ENCODE data around the gene IGF2BP3. TPM values are rescaled to one million over a fixed set of nuclear protein-coding genes. Genes with fewer than 3 reads are reported as not detected.

The IGF2BP3 gene
- total and polyA plus RNA-seq, 3 donors from 2014 or later: 17.8 to 36.0 (median 20.1) TPM

DNA sequence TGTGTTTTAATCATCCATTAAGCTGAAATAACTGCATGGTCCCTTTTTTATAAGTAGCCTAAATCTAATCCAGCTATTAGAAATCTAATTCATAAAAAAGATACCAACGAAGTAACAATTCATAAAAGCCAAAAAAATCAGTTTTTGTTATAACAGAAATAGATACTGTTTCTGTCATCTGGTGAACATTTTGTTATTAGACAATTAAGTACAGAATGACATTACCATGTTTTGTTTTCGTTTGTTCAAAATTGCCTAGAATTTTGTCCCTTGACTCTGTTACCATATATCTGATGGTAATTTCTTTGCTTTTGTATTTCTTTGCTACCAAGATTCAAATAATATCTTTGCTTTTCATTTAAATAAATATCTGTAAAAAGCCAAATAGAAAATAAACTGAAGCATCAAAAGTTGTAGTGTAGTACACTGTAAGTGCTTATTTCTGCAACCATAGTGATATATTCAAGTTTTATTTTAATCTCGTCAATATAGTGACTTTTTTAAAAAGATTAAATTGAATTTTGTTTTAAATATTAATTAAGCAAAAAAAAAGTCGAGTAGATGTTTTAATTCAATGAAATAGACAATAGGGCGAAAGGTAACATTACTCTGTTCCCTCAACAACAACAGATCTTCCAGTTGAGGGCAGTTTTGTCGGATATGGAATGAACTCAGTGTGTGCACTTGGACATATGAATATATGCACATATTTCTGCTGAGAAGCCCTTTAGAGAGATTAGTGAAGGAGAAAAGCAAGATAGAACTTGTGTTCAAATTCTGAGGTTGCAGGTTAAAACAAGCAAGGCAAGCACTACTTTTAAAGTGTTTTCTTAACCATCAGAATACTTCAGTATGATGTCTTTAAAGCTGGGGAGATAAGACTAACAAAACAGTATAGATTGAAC is 7.9 kb upstream of the IGF2BP3 start:
- no peaks in the 10 kb centered on the region for H3K36me3 ChIP-seq (ENCODE audit: low read depth, missing control alignments)
- no peaks in the 10 kb centered on the region for H3K9me3 ChIP-seq
- H3K27ac ChIP-seq: no peak overlapping the region
- no peak for DNase-seq
- WGBS, 2 donors: 86 to 91% methylated on average over 6 of the region's 6 CpGs
- H3K4me1 ChIP-seq: no peaks in the 10 kb centered on the region
- TF ChIP-seq CTCF (IDR thresholded peaks at IDR 0.05) (no peak), POLR2A (IDR thresholded peaks at IDR 0.05) (no peak)
- no peaks in the 10 kb centered on the region for H3K27me3 ChIP-seq
- intact Hi-C loops (cut with DNase I; ENCODE audit: low total_unique reads): no loop called here
- no peak overlapping the region for H3K4me3 ChIP-seq

DNA sequence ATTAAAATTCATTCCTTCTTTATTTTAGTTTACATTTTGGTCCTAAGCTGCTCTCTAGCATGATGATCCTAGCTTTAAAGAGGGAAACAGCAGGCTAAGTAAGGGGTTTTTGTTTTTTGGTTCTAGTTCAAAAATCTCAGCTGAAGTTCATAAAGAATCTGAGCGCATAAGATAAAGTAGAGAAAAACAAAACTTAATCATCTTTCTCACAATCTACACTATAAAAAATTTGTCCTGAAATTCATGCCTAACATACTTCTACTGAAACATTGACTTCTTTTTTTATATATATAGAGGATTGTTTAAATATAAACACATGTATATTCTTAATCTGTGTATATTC is 6.8 kb upstream of the IGF2BP3 start:
- Histone ChIP-seq H3K4me1 (no peaks in the 10 kb centered on the region), H3K4me3 (no peak overlapping the region), H3K36me3 (ENCODE audit: low read depth, missing control alignments) (no peaks in the 10 kb centered on the region), H3K9me3 (no peaks in the 10 kb centered on the region), H3K27me3 (no peaks in the 10 kb centered on the region), H3K27ac (no peak overlapping the region)
- intact Hi-C loops (cut with DNase I; ENCODE audit: low total_unique reads): no loop called here
- DNase-seq: no peak
- 89 to 94% methylated on average over 1 of the region's 1 CpG for WGBS, 2 donors
- no peak for TF ChIP-seq POLR2A (IDR thresholded peaks at IDR 0.05)
- TF ChIP-seq CTCF (IDR thresholded peaks at IDR 0.05): no peak

DNA sequence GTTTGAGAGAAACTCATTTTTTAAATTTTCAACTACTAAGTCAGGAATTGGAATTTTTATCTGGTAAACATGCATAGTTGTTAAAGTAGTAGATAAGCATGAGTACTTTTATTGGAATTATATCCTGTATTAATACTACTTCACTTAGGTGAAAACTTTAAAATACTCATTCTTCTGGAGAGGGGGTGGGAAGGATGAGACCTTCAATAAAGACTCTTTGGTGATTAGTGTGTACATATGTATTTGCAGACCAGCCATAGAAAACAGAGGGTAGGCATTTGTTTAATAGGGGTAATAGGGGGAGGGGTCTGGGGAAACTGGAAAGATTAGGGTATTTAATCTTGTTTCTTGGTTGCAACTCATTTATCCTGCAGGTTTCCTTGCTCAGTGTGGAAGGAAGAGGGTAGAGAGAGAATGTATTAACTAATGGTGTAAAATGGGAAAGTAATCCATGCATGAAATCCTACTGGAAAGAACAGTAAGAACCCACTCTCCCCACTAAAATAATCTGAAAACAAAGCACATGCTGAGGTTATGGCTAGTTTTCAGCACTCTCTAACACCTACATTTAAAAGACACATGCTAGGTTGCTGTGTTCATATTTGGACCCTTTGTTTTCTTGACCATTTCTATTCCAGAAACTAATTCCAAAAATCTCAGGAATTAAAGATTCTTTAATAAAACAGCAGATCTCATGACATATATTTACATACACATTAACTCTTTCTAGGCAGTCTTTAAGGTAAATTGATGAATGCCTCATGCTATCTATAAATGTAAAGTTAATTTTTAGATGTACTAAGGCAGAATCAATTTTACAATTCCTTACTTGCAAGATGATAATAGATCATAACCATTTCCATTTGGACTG is 6.2 kb upstream of the IGF2BP3 start:
- H3K4me3 ChIP-seq: no peak overlapping the region
- intact Hi-C loops (cut with DNase I; ENCODE audit: low total_unique reads): no loop called here
- no peak overlapping the region for H3K27ac ChIP-seq
- no peak for DNase-seq
- no peaks in the 10 kb centered on the region for H3K4me1 ChIP-seq
- H3K36me3 ChIP-seq (ENCODE audit: low read depth, missing control alignments): no peaks in the 10 kb centered on the region
- no peak for TF ChIP-seq CTCF (IDR thresholded peaks at IDR 0.05)
- TF ChIP-seq POLR2A (IDR thresholded peaks at IDR 0.05): no peak
- no peaks in the 10 kb centered on the region for H3K9me3 ChIP-seq
- H3K27me3 ChIP-seq: no peaks in the 10 kb centered on the region

- Histone ChIP-seq H3K9me3 (no peaks in the 10 kb centered on the region), H3K4me1 (no peaks in the 10 kb centered on the region), H3K36me3 (ENCODE audit: low read depth, missing control alignments) (no peaks in the 10 kb centered on the region), H3K4me3 (no peak overlapping the region), H3K27me3 (no peaks in the 10 kb centered on the region), H3K27ac (no peak overlapping the region)
- DNase-seq: no peak
- TF ChIP-seq POLR2A (IDR thresholded peaks at IDR 0.05) (no peak), CTCF (IDR thresholded peaks at IDR 0.05) (no peak)
- intact Hi-C loops (cut with DNase I; ENCODE audit: low total_unique reads): no loop called here
Measured at GRCh38 chr7:23475576-23475839, 5.2 kb upstream of the IGF2BP3 start.
